ENCODE data around the gene SRSF8. TPM values are rescaled to one million over a fixed set of nuclear protein-coding genes. Genes with fewer than 3 reads are reported as not detected.

Gene SRSF8
- total RNA-seq, 1 experiment from 2014 or later, result 25.1 TPM

- no CpG with 5 or more reads among the region's 4 CpGs for WGBS (ENCODE audit: extremely low coverage, insufficient read length, low lambda C conversion rate)
Observed at GRCh38 chr11:95095858-95096587, 29.3 kb downstream of the SRSF8 start.

More at GRCh38 chr11:95095858-95096587, 29.3 kb downstream of the SRSF8 start:
- Histone ChIP-seq H3K9ac (ENCODE audit: extremely low read depth, insufficient read length, low read length) (no peak overlapping the region), H3K23ac (ENCODE audit: insufficient read length, low read depth, low read length) (no peak overlapping the region), H4K8ac (replicated peaks; ENCODE audit: insufficient read length, low read depth, low read length) (no peak overlapping the region), H2BK5ac (ENCODE audit: insufficient read length, low read length) (no peak overlapping the region), H3K56ac (ENCODE audit: insufficient read length, low read depth, low read length) (no peak overlapping the region), H3K9me3 (ENCODE audit: control insufficient read depth, low read depth, low read length) (no peaks in the 10 kb centered on the region), H3K27ac (ENCODE audit: insufficient read length, low read depth, low read length) (no peak overlapping the region), H3T11ph (ENCODE audit: low read length) (no peak overlapping the region), H3K27me3 (ENCODE audit: insufficient read depth, low read length) (peaks cover 7% of the 10 kb centered on the region; the same call in 1 of the 2 replicates), H2BK20ac (ENCODE audit: low read depth, low read length, poor library complexity, severe bottlenecking) (no peak overlapping the region), H4K20me1 (ENCODE audit: control insufficient read depth, insufficient read depth, insufficient read length) (no peaks in the 10 kb centered on the region), H3K4me2 (ENCODE audit: insufficient read depth, insufficient read length, low read length) (no peak overlapping the region), H2BK120ac (ENCODE audit: low read depth, low read length, poor library complexity, severe bottlenecking) (no peak overlapping the region), H4K5ac (ENCODE audit: insufficient read length, low read depth, low read length) (no peak overlapping the region), H3K14ac (ENCODE audit: insufficient read depth, low read length) (no peak overlapping the region), H2AK5ac (ENCODE audit: insufficient read length, low read length) (no peak overlapping the region), H4K91ac (ENCODE audit: insufficient read length, low read depth, low read length) (no peak overlapping the region), H3K4me1 (ENCODE audit: insufficient read depth, low read length) (peaks cover 4% of the 10 kb centered on the region), H3K79me1 (ENCODE audit: insufficient read depth, low read depth, low read length, poor library complexity, severe bottlenecking) (no peaks in the 10 kb centered on the region), H2BK12ac (ENCODE audit: insufficient read length, low read depth, low read length) (no peak overlapping the region), H3K18ac (ENCODE audit: insufficient read length, low read depth, low read length) (no peak overlapping the region), H3K4ac (ENCODE audit: low read depth, low read length) (no peak overlapping the region), H3K79me2 (ENCODE audit: insufficient read depth, low read length) (no peaks in the 10 kb centered on the region), H2AFZ (ENCODE audit: low read length) (no peak overlapping the region), H2BK15ac (ENCODE audit: low read depth, low read length) (no peak overlapping the region), H3K23me2 (ENCODE audit: insufficient read length, low read depth, low read length, poor library complexity, severe bottlenecking) (no peaks in the 10 kb centered on the region)
- H3K4me1 Mint-ChIP-seq, result peaks cover 8 to 11% of the 10 kb centered on the region in 2 experiments
- no peak overlapping the region for H3K27ac Mint-ChIP-seq
- no peak for TF ChIP-seq CTCF (conservative IDR thresholded peaks at IDR 0.05)
- peaks cover 34% of the 10 kb centered on the region for H3K27me3 Mint-ChIP-seq (ENCODE audit: low read depth)
- DNase-seq, result no peak
- H3K36me3 Mint-ChIP-seq (ENCODE audit: insufficient read depth in 1 of 3, low read depth in 3 of 3), result no peaks in the 10 kb centered on the region
- H3K4me3 Mint-ChIP-seq, result no peak overlapping the region
- H3K9me3 Mint-ChIP-seq, result no peaks in the 10 kb centered on the region
